OCI-LY3 (cell line): ENCODE measurements around the gene DNAL1.

Source experiments
- EZH2phosphoT487 ChIP-seq: fragments of 200-600 bp; shearing (Covaris generic); IDR thresholded peaks from 2 replicates; pipeline ENCODE4 v1.6.1; 2018; ENCODE audit warnings: antibody characterized with exemption, mixed run types, low read depth
- TF ChIP-seq, protein P1 (sequence below): fragments of 200-600, 300-600 bp; sonication (generic); IDR thresholded peaks from 2 replicates; pipeline ENCODE4 v1.5.1; 2014; ENCODE audit warnings: antibody characterized with exemption, low read length, low read depth

DNA sequence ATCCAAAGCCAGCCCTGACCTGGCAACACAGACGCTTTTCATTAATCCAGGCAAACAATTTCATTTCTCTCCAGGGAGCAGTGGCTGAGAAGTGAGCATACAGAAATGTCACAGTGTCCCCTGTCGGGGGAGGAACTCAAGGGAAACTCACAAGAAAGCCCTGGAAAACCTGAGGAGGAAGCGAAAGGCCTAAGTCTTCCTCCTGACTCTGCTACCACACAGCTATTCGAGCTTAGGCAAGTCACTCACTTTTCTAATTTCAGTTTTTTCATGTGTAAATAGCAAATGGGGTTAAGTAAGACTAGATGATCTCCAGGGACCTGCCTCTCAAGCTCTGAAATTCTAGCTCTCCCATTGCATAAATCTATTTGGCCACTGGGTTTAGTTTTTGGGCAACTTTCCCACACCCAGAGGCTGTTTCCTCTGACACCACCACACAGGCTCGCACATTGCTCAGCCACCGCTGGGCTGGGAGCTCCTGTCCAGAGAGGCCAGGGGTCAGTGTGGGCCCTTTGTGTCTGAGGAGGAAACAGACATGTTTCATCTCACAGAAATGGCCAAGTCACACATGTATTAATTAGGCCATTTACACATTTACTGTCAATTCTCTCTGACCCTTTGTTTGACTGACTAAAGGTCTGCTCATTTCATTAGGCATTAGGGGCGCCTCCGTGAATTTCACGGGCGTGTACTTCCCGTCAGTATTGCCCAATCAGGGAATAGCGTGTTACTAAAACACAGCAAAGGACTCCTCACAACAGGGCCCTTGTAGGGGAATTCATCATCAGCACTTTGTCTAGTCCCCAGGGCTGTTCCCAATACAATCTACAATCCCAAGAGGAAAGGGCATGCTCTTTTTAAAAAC is 79.2 kb downstream of the DNAL1 start:
- TF ChIP-seq, protein P1, sequence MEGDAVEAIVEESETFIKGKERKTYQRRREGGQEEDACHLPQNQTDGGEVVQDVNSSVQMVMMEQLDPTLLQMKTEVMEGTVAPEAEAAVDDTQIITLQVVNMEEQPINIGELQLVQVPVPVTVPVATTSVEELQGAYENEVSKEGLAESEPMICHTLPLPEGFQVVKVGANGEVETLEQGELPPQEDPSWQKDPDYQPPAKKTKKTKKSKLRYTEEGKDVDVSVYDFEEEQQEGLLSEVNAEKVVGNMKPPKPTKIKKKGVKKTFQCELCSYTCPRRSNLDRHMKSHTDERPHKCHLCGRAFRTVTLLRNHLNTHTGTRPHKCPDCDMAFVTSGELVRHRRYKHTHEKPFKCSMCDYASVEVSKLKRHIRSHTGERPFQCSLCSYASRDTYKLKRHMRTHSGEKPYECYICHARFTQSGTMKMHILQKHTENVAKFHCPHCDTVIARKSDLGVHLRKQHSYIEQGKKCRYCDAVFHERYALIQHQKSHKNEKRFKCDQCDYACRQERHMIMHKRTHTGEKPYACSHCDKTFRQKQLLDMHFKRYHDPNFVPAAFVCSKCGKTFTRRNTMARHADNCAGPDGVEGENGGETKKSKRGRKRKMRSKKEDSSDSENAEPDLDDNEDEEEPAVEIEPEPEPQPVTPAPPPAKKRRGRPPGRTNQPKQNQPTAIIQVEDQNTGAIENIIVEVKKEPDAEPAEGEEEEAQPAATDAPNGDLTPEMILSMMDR, result peak; percentile 41; the same call in 1 of the 2 replicates
- TF ChIP-seq EZH2phosphoT487, result no peak
